Tibial nerve (tissue), 3 donors: ENCODE data around the gene AGRP.

Experiments
- POLR2A ChIP-seq, 2 donors: fragments of 450-650 bp; IDR thresholded peaks; one replicate each; pipeline ENCODE4 v1.6.1; 2017; ENCODE audit warnings: antibody characterized with exemption in 2 of 2, mild to moderate bottlenecking in 2 of 2, moderate library complexity in 2 of 2
- TF ChIP-seq, protein P1 (sequence below), 5 experiments: fragments of 200-600 bp in 3 of 5; fragments of 450-650 bp in 2 of 5; sonication (generic) in 3 of 5; IDR thresholded peaks; one replicate each; pipeline ENCODE4 v1.5.1; 2016 to 2019; ENCODE audit warnings: antibody characterized with exemption in 5 of 5, mild to moderate bottlenecking in 3 of 5, moderate library complexity in 2 of 5

DNA sequence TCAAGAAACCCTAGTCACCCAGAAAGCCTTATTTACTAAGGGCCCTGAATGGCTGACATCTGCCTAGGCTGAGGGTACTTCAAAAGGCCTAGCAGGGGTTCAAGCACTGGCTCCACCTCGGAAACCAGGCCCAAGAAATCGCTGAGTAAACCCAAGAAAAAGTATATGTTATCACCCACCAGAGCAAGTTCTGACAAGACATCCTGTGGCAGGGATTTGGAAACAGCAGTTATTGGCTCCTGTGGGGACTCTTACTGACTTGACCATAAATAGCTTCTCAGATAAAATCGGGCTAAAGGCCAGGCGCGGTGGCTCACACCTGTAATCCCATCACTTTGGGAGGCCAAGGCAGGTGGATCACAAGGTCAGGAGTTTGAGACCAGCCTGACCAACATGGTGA, 14.6 kb downstream of the AGRP start:
- TF ChIP-seq, protein P1, sequence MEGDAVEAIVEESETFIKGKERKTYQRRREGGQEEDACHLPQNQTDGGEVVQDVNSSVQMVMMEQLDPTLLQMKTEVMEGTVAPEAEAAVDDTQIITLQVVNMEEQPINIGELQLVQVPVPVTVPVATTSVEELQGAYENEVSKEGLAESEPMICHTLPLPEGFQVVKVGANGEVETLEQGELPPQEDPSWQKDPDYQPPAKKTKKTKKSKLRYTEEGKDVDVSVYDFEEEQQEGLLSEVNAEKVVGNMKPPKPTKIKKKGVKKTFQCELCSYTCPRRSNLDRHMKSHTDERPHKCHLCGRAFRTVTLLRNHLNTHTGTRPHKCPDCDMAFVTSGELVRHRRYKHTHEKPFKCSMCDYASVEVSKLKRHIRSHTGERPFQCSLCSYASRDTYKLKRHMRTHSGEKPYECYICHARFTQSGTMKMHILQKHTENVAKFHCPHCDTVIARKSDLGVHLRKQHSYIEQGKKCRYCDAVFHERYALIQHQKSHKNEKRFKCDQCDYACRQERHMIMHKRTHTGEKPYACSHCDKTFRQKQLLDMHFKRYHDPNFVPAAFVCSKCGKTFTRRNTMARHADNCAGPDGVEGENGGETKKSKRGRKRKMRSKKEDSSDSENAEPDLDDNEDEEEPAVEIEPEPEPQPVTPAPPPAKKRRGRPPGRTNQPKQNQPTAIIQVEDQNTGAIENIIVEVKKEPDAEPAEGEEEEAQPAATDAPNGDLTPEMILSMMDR (IDR thresholded peaks at IDR 0.05), result no peak
- TF ChIP-seq POLR2A (IDR thresholded peaks at IDR 0.05), result no peak
